ENCODE measurements around the gene ABHD10.

The ABHD10 gene

GRCh38 chr3:111978583-111979433 is at the start of gene ABHD10:
Gene ABHD10 (plus strand): TSS chr3:111979026. CDS start chr3:111979062, 36 bp downstream.
- no peak; the same call in 1 of the 2 replicates for TF ChIP-seq GATA3 (IDR thresholded peaks at IDR 0.05; ENCODE audit: low read depth, low read length)
- TF ChIP-seq GATA2 (IDR thresholded peaks at IDR 0.05; ENCODE audit: low read depth, low read length) = peak; percentile 45; the same call in 1 of the 2 replicates

- no peak for TF ChIP-seq GATA3 (IDR thresholded peaks at IDR 0.05; ENCODE audit: low read depth, low read length)
- TF ChIP-seq GATA2 (IDR thresholded peaks at IDR 0.05; ENCODE audit: low read depth, low read length) = no peak
Measured at GRCh38 chr3:111929484-111929883, 49.3 kb upstream of the ABHD10 start.

GRCh38 chr3:111932946-111933345 is 45.9 kb upstream of the ABHD10 start:
- TF ChIP-seq GATA2 (IDR thresholded peaks at IDR 0.05; ENCODE audit: low read depth, low read length) (no peak), GATA3 (IDR thresholded peaks at IDR 0.05; ENCODE audit: low read depth, low read length) (no peak)

GRCh38 chr3:111936191-111936841 is 42.5 kb upstream of the ABHD10 start:
- TF ChIP-seq GATA2 (IDR thresholded peaks at IDR 0.05; ENCODE audit: low read depth, low read length) = no peak
- no peak for TF ChIP-seq GATA3 (IDR thresholded peaks at IDR 0.05; ENCODE audit: low read depth, low read length)

- TF ChIP-seq GATA2 (IDR thresholded peaks at IDR 0.05; ENCODE audit: low read depth, low read length) (no peak), GATA3 (IDR thresholded peaks at IDR 0.05; ENCODE audit: low read depth, low read length) (no peak)
Measured at GRCh38 chr3:111936967-111937366, 41.9 kb upstream of the ABHD10 start.

- no peak for TF ChIP-seq GATA3 (IDR thresholded peaks at IDR 0.05; ENCODE audit: low read depth, low read length)
Measured at GRCh38 chr3:111937871-111938270, 41.0 kb upstream of the ABHD10 start.

GRCh38 chr3:111939873-111940272 is 39.0 kb upstream of the ABHD10 start:
- TF ChIP-seq GATA3 (IDR thresholded peaks at IDR 0.05; ENCODE audit: low read depth, low read length) = no peak
- TF ChIP-seq GATA2 (IDR thresholded peaks at IDR 0.05; ENCODE audit: low read depth, low read length) = no peak

GRCh38 chr3:111943533-111943932 is 35.3 kb upstream of the ABHD10 start:
- TF ChIP-seq GATA3 (IDR thresholded peaks at IDR 0.05; ENCODE audit: low read depth, low read length) (no peak), GATA2 (IDR thresholded peaks at IDR 0.05; ENCODE audit: low read depth, low read length) (no peak)

GRCh38 chr3:111944372-111944771 is 34.5 kb upstream of the ABHD10 start:
- no peak for TF ChIP-seq GATA2 (IDR thresholded peaks at IDR 0.05; ENCODE audit: low read depth, low read length)
- TF ChIP-seq GATA3 (IDR thresholded peaks at IDR 0.05; ENCODE audit: low read depth, low read length) = no peak

- TF ChIP-seq GATA3 (IDR thresholded peaks at IDR 0.05; ENCODE audit: low read depth, low read length) (no peak), GATA2 (IDR thresholded peaks at IDR 0.05; ENCODE audit: low read depth, low read length) (no peak)
Measured at GRCh38 chr3:111947231-111947630, 31.6 kb upstream of the ABHD10 start.

- no peak for TF ChIP-seq GATA3 (IDR thresholded peaks at IDR 0.05; ENCODE audit: low read depth, low read length)
- no peak for TF ChIP-seq GATA2 (IDR thresholded peaks at IDR 0.05; ENCODE audit: low read depth, low read length)
Measured at GRCh38 chr3:111948786-111949185, 30.0 kb upstream of the ABHD10 start.

- TF ChIP-seq GATA3 (IDR thresholded peaks at IDR 0.05; ENCODE audit: low read depth, low read length) (no peak), GATA2 (IDR thresholded peaks at IDR 0.05; ENCODE audit: low read depth, low read length) (no peak)
Measured at GRCh38 chr3:111949712-111950111, 29.1 kb upstream of the ABHD10 start.

GRCh38 chr3:111951032-111951431 is 27.8 kb upstream of the ABHD10 start:
- TF ChIP-seq GATA3 (IDR thresholded peaks at IDR 0.05; ENCODE audit: low read depth, low read length) = no peak
- TF ChIP-seq GATA2 (IDR thresholded peaks at IDR 0.05; ENCODE audit: low read depth, low read length) = no peak

GRCh38 chr3:111952086-111952485 is 26.7 kb upstream of the ABHD10 start:
- TF ChIP-seq GATA2 (IDR thresholded peaks at IDR 0.05; ENCODE audit: low read depth, low read length) = no peak
- no peak for TF ChIP-seq GATA3 (IDR thresholded peaks at IDR 0.05; ENCODE audit: low read depth, low read length)
